GM18499 (cell line): Measurements from ENCODE around the gene THUMPD3.

ENCODE experiments used
- ATAC-seq: cut with Tn5 transposase; IDR thresholded peaks from one replicate; pipeline ENCODE4 v1.9.1; 2021; ENCODE audit warnings: moderate number of reproducible peaks; ENCODE audit not compliant: insufficient read depth, unreplicated experiment

THUMPD3 gene

DNA sequence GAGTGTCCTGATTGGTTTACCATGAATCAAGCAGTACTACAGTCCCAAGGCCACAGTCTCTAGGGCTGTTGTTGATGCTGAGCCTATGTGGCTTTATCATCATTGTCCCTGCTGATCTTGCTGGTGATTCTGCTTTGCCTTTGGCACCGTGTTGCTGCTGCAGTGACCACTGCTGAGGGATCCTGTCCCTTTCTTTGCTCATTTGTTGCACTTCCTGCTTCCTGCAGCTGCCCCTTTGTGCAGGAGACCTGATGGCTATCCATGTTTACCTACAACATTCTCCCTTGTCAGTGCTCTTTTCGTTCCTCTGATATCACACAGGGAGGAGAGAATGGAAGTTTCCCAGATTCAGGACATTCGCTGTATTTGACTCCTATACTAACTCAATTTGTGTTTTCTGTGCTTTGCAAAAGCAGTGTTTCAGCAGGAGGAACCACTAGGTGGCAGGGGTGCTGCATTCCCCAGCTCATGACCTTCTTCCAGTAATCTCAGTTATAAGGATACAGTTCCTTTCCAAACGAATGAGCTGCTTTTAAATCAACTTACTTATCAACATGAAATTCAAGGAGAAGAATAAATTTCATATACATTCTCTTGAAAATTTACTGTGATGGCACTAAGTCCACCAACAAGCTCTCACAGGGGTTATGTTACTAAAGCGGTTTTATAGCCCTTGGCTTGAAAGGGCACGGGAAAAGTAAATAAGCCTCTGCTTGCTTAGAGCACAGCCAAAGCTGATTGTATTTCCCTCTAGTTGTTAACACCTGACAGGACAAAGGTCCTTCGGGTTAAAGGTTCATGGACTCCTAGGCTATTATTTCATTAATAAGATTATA lies 9.7 kb upstream of the THUMPD3 start:
- no peak for ATAC-seq

DNA sequence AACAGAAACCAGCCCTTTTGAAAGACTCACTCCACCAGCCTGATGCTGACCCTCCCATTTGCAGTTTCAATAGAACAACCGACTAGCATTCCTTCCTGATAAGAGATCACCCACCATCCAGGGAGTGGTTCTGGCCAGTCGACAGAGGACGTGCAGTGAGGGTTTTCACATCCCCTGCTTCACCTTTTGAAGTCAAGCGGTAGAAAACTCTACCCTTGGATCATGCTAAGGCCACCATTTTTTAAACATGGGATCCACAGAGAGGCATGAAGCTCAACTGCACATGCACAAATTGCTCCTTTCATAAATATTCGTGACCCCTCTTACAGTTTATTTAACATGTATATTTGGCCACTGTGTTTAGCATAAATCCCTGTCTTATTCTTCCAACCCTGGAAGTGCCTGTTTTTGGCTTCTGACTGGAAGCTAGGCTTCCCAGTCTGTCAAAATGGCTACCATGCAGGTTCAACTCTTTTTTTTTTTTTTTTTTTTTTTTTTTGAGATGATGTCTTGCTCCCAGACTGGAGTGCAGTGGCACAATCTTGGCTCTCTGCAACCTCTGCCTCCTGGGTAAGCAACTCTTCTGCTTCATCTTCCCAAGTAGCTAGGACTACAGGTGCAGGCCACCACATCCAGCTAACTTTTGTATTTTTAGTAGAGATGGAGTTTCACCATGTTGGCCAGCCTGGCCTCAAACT lies 1.0 kb upstream of the THUMPD3 start:
- no peak for ATAC-seq

DNA sequence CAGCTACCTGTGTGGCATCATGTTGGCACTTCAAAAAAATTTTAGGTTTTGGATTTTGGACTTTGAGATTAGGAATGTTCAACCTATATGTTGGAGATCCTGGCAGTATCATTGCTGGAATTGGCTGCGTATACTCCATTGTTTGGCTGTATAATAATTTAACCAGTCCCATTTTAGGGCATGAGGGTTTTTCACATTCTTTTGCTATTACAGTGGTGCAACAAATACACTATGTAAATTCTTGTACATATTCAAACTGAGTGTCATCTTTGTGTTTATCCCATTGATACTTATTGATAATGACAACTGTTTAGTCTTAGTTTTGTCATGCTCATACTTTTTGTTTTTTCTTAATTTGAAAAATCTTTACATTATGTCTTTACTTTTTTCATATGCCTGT lies 6.7 kb downstream of the THUMPD3 start:
- ATAC-seq = no peak

DNA sequence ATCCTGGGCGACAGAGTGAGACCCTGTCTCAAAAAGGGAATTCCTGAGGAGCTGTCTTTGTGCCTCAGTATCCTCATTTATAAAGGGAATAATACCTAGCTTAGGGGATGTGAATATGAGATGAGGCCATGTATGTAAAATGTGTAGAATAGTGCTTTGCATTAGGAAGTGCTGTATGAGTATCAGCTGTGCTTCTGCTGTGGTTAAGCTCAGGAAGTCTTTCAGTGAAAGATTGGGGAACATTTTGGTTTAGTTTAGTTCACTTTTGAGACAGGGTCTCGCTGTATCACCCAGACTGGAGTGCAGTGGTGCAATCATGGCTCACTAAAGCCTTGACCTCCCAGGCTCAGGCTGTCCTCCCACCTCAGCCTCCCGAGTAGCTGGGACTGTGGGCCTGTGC lies 10.6 kb downstream of the THUMPD3 start:
- no peak for ATAC-seq

DNA sequence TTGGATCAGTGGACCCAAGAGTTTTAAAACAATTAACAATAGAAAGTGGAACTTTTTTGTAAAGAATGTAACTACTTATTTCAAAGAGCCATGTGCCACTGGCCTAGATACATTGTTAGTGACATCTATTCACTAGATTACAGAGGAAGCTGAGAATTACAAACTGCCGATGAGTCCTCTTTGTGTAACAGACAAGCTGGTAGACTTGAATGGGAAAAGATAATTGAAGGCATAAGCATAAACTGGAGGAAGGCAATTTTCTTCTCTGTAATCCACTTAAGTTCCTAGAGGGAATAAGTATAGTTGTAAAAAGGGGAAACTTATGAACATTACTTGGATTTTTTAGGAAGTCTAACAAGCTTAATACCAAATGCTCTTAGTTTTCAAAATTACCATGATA lies 15.1 kb downstream of the THUMPD3 start:
- ATAC-seq = no peak

DNA sequence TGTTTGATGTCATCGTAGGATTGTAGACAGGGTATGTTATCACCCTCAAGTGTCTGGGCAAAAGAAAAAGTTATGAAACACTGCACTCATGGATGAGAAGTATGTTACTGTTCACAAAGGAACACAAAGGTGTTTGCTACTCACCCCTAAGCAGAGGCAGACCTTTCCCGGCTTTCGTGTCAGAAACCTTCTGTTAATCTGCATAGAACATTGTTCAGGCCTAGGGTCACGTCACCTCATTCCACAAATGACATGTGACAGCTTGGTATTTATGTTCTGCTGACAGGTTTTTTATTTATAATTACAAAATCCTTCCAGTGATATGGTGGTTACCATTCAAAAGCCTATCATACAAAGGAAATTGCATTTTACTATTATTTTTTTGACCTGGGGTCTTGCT lies 16.5 kb downstream of the THUMPD3 start:
- no peak for ATAC-seq

DNA sequence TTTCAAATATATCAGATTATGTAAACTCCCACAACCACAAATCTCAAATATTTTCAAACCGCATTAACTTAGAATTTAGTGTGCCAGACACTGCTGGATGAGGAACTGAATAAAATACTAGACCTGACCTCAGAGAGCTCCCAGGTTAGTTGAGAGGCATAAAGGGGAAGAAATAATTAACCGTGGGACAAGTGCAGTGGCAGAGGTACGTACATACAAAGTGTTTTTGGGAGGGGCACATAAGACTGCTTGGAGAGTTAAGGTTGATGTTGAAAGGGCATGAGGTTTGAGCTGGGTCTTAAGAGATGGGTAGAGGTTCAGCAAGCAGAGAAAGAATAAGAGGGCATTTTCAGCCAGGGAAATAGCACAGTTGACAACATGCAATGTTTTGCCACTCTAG lies 17.2 kb downstream of the THUMPD3 start:
- no peak for ATAC-seq

DNA sequence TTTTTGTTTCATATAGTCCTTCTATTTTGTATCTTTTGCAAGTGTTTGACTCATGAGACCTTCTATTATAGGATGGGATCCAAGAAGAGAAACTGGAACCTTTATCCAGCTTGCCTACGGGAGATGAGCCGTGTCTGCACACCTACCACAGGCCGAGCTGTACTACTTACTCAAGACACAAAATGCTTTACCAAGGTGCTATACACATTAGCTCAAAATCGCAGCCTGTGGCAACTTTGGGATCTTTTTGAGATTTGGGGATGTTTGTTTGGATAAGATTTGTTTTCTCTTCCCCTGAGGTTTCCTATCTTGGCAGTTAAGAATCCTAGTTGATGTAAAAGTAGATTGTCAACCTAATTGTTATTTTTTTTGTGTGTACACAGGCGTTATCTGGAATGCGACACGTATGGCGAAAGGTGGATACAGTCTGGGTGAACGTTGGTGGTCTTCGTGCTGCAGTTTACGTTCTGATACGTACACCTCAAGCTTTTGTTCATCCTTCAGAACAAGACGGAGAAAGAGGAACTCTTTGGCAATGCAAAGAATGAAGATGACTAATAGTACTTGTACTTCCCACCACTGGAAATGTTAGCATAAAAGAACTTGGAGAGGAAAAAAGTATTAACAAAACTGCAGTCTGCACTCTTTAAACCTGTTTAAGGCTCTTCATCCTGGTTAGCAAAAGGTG lies 21.4 kb downstream of the THUMPD3 start:
- ATAC-seq = no peak

DNA sequence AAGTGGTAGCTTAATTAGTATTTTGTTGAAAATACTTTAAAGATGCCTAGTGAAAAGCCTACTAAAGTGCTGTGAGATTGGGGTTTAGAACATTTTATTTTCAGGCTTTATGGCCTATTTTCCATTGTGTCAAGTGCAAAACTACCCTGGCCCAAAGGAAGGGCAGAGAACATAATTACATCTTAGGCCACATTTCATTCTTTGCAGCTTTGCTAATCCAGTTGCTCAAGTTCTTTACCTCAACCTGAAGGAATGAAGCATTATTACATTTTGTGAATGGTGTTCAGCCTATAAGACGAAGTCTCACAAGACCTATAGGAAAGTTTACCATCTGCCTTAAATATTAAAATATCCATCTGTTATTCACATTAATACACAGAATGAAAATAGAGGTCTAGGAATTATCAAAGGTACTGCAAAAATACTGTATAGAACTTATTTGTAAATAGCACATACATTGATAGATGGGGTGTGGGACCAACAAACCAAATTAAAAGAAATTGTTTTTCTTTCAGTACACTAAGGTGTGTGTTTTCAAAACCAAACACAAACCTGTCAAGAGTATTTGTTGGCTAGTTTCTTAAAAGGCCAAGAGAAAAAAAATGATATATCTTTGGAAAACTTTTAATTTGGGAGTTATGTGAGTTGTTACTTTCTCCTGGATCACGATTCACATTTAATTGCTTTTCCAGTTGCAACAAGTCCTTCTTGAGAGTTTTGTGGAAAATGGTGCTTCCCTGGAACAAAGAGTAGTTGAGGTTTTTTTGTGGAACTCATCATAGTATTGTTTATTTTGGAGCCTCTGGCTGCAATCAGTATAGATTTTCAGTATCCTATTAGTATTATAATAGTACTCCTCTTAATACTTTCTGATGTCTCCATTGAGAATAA lies 22.6 kb downstream of the THUMPD3 start:
- ATAC-seq = no peak

DNA sequence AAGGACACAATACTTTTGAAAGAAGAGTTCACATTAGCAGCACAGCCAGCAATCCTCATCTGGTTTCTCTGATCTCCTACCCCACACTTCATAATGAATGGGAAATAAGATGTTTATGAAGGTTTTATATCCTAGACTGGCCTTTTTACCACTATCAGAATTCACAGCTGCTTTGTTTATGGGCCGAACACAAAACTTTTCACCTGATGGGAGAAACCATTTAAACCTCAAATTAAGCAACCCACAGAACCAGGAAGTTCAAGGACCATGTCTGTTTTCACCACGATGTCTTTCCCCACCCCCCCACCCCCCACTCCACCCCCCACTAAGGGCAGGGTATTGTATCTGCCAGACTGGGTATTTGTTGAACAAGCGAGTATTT lies 23.2 kb downstream of the THUMPD3 start:
- no peak for ATAC-seq

DNA sequence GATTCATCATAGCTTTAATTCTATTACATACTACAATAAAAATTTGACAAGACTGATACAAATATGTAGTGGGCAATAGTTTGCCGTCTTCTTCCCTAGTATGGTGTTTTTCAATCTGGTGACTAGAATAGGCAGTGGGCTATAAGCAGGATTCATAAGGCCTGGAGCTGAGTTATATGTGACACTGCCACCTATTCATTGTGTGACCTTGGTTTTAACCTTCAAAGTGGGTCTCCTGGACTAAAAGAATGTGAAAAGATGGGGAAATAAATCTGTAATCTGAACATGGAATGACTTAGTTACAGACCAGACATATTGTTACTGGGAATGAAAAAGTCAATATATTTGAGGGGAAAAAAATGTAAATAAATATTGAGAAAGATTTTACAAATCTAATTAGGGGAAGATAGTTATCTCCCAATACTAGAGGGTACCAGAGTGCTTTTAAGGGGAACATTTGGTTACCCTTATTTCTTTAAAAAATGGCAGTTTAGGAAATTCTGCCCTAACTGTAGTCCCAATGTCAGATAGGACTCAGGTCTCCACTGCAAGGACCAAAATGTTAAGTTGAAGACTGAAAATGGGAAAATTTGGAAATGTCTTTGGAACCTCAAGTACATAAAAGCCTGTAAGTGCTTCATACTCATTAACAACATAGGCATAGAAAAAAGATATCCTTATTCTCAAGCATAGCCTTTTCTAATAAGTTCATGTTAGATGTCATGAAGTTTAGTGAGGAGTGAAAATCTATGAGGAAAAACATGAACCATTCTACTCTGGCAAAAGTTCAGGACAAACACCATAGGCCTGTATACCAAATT lies 23.9 kb downstream of the THUMPD3 start:
- no peak for ATAC-seq

DNA sequence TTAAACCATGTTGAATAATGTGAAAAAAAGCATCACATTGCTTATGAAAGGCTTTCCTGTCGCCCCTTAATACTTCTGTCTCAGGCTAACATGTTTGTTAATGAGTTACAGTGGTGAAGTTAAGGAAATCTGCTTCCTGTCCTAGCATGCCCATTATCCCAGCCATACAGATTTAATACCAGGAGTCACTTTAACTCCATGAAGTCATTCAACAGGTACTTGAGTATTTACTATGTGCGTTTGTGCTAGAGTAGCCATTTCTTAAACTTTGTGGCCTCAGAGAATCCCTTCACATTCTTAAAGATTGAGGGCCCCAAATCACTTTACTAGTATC lies 24.4 kb downstream of the THUMPD3 start:
- ATAC-seq = no peak

DNA sequence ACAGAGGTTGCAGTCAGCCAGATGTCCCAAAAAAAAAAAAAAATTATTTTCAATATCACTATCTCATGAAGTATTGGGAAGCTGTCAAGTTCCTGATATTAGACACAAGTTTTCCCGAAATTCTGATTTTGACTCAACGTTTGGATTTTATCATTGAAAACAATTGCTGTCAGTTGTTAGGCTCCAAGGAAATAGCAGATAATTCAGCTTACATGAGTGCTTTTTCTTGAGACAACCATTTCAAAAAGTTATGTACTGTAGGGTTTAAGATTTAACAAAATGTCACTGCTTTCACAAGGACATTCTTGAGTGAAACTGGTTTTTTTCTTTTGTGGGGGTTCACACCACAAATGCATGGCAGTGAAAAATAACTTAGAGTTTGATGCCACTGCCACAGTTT lies 25.3 kb downstream of the THUMPD3 start:
- ATAC-seq = no peak

DNA sequence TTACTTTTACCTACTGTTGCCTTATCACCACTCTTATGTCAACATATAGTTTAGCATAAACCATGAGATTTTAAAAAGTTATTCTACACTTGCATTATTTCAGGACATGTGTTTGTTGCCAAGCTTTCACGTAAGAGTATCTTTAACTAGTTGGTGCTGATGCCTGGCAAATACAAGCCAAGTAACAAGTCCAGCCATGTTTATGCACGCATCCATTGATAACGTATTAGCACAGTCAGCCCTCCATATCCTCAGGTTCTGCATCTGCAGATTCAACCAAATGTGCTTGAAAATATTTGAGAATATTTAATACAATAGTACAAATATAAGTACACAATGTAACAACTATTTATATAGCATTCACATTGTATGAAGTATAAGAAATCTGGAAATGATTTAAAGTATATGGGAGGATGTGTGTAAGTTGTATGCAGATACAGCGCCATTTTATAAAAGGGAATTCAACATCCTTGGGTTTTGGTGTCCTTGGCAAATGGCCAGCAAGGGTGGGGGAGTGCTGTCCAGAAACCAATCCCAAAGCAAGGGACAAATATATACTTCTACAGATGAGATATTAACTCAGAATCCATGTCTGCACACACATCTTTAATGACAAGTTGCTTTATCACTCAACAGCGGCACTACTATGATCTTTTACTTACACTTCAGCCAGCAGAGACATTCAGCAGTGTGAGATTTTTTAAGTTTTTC lies 25.9 kb downstream of the THUMPD3 start:
- no peak for ATAC-seq

DNA sequence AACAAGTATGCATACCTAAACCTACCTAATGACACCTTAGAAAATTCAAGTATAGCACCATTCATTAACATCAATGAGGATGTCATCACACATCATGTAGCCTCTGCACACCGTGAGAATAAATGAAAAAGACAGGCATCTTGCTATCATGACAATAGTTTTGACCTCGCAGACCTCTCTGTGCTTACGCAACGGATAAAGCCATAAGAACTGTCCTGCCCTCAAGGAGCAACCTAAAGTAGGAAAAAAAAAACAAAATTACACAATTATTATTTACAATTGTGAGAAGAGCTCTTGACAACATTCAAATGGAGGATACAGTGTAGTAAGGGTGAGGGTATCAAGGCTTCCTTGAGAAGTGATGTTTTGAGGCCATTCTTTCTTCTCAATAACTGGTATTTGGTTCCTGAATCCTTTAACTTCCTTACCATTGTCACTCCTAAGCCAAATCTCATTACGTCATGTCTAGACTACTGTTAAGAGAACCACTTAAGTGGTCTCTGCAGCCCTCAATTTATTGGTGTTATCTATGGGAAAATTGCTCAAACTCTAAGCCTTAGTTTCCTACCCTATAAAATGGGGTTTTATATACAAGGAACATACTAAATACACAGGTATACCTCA lies 27.5 kb downstream of the THUMPD3 start:
- no peak for ATAC-seq

DNA sequence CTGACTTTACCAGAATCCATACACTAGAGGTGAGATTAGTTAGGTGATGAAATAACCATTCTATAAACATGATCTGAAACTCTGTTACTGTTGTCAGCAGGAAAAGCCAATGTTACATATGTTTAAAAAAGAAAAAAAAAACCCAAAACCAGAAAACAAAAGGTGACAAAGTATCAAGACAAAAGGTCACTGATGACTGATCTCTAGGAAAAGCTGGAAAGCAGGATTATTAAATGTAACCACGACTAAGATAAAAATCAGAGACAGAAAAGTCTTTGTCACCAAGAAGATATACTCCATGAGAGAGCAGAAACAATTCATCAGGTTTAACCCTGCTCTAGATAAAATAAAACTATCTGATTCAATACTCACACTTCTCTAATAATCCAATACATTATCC lies 29.2 kb downstream of the THUMPD3 start:
- ATAC-seq = no peak

DNA sequence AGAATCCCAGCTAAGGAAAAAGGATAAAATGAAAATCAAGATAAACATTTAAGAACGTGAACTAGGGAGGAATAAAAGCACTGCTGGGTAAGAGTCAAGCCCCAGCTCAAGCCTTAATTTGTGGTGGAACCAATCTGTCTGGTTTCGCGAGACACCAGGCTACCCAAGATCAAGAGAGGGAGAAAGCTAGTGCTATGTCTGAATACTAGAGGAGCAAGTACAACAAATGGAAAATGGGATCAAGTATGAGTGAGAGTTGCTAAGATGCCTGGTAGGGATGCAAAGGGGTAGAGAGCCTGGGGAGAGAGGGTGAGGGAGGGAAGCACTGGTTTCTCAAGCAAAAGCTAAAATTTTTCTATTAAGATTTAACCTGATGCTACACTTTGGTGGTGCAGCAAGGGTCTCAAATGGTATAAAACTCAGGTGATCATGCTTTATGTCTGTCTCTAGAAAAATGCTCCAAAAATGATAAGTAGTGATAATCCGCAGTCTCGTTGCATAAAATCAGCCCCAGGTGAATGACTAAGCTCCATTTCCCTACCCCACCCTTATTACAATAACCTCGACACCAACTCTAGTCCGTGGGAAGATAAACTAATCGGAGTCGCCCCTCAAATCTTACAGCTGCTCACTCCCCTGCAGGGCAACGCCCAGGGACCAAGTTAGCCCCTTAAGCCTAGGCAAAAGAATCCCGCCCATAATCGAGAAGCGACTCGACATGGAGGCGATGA lies 32.9 kb downstream of the THUMPD3 start:
- no peak for ATAC-seq

DNA sequence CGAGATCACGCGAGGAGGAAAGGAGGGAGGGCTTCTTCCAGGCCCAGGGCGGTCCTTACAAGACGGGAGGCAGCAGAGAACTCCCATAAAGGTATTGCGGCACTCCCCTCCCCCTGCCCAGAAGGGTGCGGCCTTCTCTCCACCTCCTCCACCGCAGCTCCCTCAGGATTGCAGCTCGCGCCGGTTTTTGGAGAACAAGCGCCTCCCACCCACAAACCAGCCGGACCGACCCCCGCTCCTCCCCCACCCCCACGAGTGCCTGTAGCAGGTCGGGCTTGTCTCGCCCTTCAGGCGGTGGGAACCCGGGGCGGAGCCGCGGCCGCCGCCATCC lies 33.4 kb downstream of the THUMPD3 start:
- ATAC-seq = no peak
